Measurements from ENCODE around the gene C6orf163. TPM values are rescaled to one million over a fixed set of nuclear protein-coding genes. Genes with fewer than 3 reads are reported as not detected.

The C6orf163 gene
- total RNA-seq, 4 donors from 2014 or later, result 4.3 to 12.1 (median 7.3) TPM

DNA sequence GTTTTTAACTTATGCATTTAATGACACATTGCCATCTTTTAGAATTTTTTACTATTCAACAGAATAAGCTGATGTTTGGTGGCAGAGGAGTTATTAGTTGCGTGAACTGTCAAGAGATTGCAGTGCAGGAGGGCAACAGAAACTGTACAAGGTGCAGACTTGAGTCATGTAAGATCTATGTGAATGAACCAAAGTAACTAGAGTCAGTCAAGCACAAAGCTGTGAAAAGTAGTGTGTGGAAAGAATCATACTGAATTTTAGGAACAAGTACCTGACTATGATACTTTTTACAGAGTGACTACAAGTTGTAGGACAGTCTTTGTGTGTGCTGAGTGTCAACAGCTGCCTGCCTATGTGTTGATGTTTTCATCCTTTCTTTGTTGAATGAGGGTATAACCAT lies 2.7 kb upstream of the C6orf163 start:
- intact Hi-C loops (cut with DNase I), result no loop called here
- Histone ChIP-seq H3K27ac (no peak overlapping the region), H3K9me3 (no peaks in the 10 kb centered on the region), H3K36me3 (no peaks in the 10 kb centered on the region), H3K4me1 (no peaks in the 10 kb centered on the region), H3K27me3 (no peaks in the 10 kb centered on the region), H3K4me3 (replicated peaks in 1 of 3) (no peak overlapping the region)
- no peak for DNase-seq
- 96 to 100% methylated on average over 1 of the region's 1 CpG for WGBS, 2 donors
- TF ChIP-seq, protein P1, sequence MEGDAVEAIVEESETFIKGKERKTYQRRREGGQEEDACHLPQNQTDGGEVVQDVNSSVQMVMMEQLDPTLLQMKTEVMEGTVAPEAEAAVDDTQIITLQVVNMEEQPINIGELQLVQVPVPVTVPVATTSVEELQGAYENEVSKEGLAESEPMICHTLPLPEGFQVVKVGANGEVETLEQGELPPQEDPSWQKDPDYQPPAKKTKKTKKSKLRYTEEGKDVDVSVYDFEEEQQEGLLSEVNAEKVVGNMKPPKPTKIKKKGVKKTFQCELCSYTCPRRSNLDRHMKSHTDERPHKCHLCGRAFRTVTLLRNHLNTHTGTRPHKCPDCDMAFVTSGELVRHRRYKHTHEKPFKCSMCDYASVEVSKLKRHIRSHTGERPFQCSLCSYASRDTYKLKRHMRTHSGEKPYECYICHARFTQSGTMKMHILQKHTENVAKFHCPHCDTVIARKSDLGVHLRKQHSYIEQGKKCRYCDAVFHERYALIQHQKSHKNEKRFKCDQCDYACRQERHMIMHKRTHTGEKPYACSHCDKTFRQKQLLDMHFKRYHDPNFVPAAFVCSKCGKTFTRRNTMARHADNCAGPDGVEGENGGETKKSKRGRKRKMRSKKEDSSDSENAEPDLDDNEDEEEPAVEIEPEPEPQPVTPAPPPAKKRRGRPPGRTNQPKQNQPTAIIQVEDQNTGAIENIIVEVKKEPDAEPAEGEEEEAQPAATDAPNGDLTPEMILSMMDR (IDR thresholded peaks at IDR 0.05), result no peak
- no peak for TF ChIP-seq POLR2A (IDR thresholded peaks at IDR 0.05)

DNA sequence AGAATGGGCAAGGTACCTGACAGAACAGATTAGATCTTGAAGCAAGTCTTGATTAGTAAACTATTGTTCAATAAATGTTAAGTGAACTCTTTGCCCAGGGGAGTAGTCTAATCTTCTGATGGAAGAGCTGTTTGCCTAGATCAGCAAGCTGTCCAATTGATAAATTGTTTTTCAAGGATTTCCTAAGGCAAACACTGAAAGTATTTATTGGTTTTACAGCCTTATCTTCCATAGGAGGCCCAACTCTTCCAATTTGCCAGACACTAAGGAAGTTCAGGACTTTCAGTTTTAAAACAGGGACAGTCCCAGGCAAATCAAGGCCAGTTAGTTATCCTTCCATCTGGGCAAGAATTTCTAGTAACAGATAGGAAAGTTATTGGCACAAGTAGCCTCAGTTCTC lies 1.8 kb upstream of the C6orf163 start:
- Histone ChIP-seq H3K36me3 (no peaks in the 10 kb centered on the region), H3K27me3 (no peaks in the 10 kb centered on the region), H3K4me3 (replicated peaks in 1 of 3) (no peak overlapping the region), H3K4me1 (no peaks in the 10 kb centered on the region), H3K27ac (no peak overlapping the region), H3K9me3 (no peaks in the 10 kb centered on the region)
- TF ChIP-seq, protein P1 (IDR thresholded peaks at IDR 0.05), result no peak
- no peak for TF ChIP-seq POLR2A (IDR thresholded peaks at IDR 0.05)
- intact Hi-C loops (cut with DNase I), result no loop called here
- DNase-seq, result no peak

DNA sequence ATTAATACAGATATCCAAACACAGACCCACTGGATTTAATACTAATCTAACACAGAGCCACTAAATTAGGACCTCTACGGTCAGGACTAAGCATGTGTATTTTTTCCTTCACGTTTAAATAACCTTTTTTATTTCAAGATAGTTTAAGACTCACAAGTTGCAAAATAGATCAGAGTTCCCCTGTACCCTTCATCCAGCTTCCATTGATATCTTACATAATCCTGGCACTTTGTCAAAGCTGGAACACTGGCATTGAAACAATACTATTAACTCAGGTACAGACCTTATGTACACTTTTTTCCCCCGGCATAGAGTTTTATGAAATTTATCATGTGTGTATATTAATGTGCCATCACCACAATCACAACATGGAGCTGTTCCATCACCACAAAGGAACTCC lies 2.1 kb downstream of the C6orf163 start:
- TF ChIP-seq, protein P1 (IDR thresholded peaks at IDR 0.05), result no peak
- no peak for TF ChIP-seq POLR2A (IDR thresholded peaks at IDR 0.05)
- H3K36me3 ChIP-seq, result no peaks in the 10 kb centered on the region
- DNase-seq, result no peak

GRCh38 chr6:87349896-87350295 lies 5.3 kb downstream of the C6orf163 start:
- intact Hi-C loops (cut with DNase I), result no loop called here
- Histone ChIP-seq H3K9me3 (no peaks in the 10 kb centered on the region), H3K4me3 (replicated peaks in 1 of 3) (no peak overlapping the region), H3K27ac (no peak overlapping the region), H3K4me1 (no peaks in the 10 kb centered on the region), H3K27me3 (no peaks in the 10 kb centered on the region), H3K36me3 (no peaks in the 10 kb centered on the region)
- WGBS, 2 donors, result 94 to 99% methylated on average over 2 of the region's 2 CpGs
- no peak for TF ChIP-seq POLR2A (IDR thresholded peaks at IDR 0.05)
- TF ChIP-seq, protein P1 (IDR thresholded peaks at IDR 0.05), result no peak
- DNase-seq, result no peak

More for the DNA sequence above, 2.1 kb downstream of the C6orf163 start:
- H3K4me1 ChIP-seq, result no peaks in the 10 kb centered on the region
- no peak overlapping the region for H3K27ac ChIP-seq
- 93% methylated on average over 3 of the region's 3 CpGs for WGBS, 2 donors
- no peaks in the 10 kb centered on the region for H3K9me3 ChIP-seq
- H3K4me3 ChIP-seq (replicated peaks in 1 of 3), result no peak overlapping the region
- H3K27me3 ChIP-seq, result no peaks in the 10 kb centered on the region
- intact Hi-C loops (cut with DNase I), result no loop called here

DNA sequence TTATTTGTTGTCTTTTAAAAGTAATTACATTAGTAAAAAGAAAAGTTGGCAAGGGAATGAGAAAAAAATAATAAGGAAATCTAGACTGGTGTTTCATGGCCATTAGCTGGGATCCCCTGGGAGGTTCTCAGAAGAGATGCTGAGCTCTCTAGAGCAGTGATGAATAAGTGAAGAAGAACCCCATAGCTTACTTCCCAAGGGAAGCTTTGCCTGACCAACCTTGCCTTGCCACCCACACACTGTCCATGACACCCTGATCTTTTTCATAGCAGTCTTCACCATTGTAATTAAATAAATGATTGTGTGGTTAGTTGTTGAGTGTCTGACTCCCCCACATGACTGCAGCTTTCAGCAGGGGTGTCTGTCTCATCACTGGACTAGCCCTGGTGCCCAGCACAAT lies 5.9 kb downstream of the C6orf163 start:
- TF ChIP-seq, protein P1 (IDR thresholded peaks at IDR 0.05), result no peak
- no peak for TF ChIP-seq POLR2A (IDR thresholded peaks at IDR 0.05)
- Histone ChIP-seq H3K27me3 (no peaks in the 10 kb centered on the region), H3K4me3 (replicated peaks in 1 of 3) (no peak overlapping the region), H3K9me3 (no peaks in the 10 kb centered on the region), H3K36me3 (no peaks in the 10 kb centered on the region), H3K27ac (no peak overlapping the region), H3K4me1 (no peaks in the 10 kb centered on the region)
- intact Hi-C loops (cut with DNase I), result no loop called here
- DNase-seq, result no peak
